CMK (cell line): ENCODE results near the gene PVALB.
"Not testable (repeated sequence)": the region's sequence is repeated elsewhere in the genome, so short reads cannot be mapped to it uniquely, and the experiment has no call there.

Source experiments
- DNase-seq: peaks from one replicate; pipeline ENCODE4 v3.0.0-alpha.2; 2010; ENCODE audit warnings: low read depth

The PVALB gene

GRCh38 chr22:36756746-36757655 lies 59.8 kb downstream of the PVALB start:
- no peak for DNase-seq

GRCh38 chr22:36756031-36756430 lies 60.8 kb downstream of the PVALB start:
- no peak for DNase-seq

- no peak for DNase-seq
Observed at GRCh38 chr22:36755316-36755715, 61.5 kb downstream of the PVALB start.

DNA sequence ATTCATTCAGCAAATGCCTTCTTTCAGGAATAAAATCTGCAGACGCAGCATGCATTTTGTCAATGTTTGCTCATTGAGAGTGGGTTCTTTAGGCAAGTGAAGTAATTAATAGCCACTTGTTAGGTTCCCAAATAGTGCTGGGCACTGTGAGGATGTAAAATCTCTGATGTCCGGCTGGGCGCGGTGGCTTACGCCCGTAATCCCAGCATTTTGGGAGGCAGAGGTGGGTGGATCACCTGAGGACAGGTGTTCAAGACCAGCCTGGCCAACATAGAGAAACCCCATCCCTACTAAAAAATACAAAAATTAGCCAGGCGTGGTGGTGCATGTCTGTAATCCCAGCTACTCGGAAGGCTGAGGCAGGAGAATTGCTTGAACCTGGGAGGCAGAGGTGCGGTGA lies 62.0 kb downstream of the PVALB start:
- DNase-seq = not testable (repeated sequence)

DNA sequence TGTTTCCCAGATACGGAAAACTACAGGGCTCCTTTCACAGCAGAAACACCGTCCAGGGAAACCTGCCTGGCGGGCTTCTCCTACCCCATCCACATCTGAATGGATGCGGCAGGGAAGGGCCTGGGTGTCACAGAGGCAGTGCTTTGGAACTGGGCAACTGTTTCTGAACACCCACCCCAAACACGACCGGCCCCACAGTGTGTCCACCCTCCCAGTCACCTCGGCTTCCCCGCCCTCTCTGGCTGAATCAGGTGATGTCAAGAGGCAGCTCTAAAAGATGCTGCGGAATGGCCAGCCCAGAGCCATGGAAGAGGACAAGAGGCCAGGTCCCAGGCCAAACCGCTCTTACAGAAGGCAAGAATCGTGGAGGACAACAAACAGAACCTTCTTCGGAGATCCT lies 62.9 kb downstream of the PVALB start:
- no peak for DNase-seq

GRCh38 chr22:36753120-36753802 lies 63.6 kb downstream of the PVALB start:
- no peak for DNase-seq
